GM23338 (cell line): Measurements from ENCODE around the gene SORT1. TPM values are rescaled to one million over a fixed set of nuclear protein-coding genes. Genes with fewer than 3 reads are reported as not detected.

Experiments used
- ATAC-seq: fragments of 200-7000 bp; cut with Tn5 transposase; 3 replicates; pipeline ENCODE4 v1.9.1; 2020
- DNase-seq: peaks from one replicate; pipeline ENCODE4 v3.0.0-alpha.2; 2015; ENCODE audit warnings: low spot score
- H2AFZ ChIP-seq: fragments of 200-600 bp; sonication (generic); 2 replicates; pipeline ENCODE4 v1.8.0; 2016; ENCODE audit warnings: antibody characterized with exemption, mild to moderate bottlenecking, moderate library complexity
- H3F3A ChIP-seq: fragments of 200-600 bp; sonication (generic); replicated peaks from 2 replicates; pipeline ENCODE4 v1.8.0; 2017; ENCODE audit warnings: antibody characterized with exemption, mixed run types, low read depth
- H3K27ac ChIP-seq: fragments of 200-600 bp; sonication (generic); 2 replicates; pipeline ENCODE4 v1.6.1; 2016; ENCODE audit warnings: low read depth
- H3K27me3 ChIP-seq: fragments of 200-600 bp; sonication (generic); 2 replicates; pipeline ENCODE4 v1.8.0; 2016; ENCODE audit warnings: mild to moderate bottlenecking, mixed run types, moderate library complexity; ENCODE audit not compliant: insufficient read depth
- H3K36me3 ChIP-seq: fragments of 200-600 bp; sonication (generic); 2 replicates; pipeline ENCODE4 v1.8.0; 2016; ENCODE audit warnings: mild to moderate bottlenecking; ENCODE audit not compliant: insufficient read depth
- H3K4me1 ChIP-seq: fragments of 200-600 bp; sonication (generic); 2 replicates; pipeline ENCODE4 v1.8.0; 2016; ENCODE audit warnings: mild to moderate bottlenecking, moderate library complexity; ENCODE audit not compliant: insufficient read depth
- H3K4me2 ChIP-seq: fragments of 200-600 bp; sonication (generic); 2 replicates; pipeline ENCODE4 v1.7.1; 2017; ENCODE audit warnings: mixed run types
- H3K4me3 ChIP-seq: fragments of 200-600 bp; sonication (generic); 2 replicates; pipeline ENCODE4 v1.6.1; 2016; ENCODE audit warnings: mixed run types
- H3K79me2 ChIP-seq: fragments of 200-600 bp; sonication (generic); replicated peaks from 2 replicates; pipeline ENCODE4 v1.8.0; 2017; ENCODE audit warnings: mild to moderate bottlenecking; ENCODE audit not compliant: insufficient read depth
- H3K9me2 ChIP-seq: fragments of 200-600 bp; sonication (generic); 2 replicates; pipeline ENCODE4 v1.8.0; 2017; ENCODE audit not compliant: insufficient read depth
- H4K20me1 ChIP-seq: fragments of 200-600 bp; sonication (generic); replicated peaks from 2 replicates; pipeline ENCODE4 v1.8.0; 2017; ENCODE audit warnings: mild to moderate bottlenecking; ENCODE audit not compliant: insufficient read depth
- H3K27ac Mint-ChIP-seq: 2 replicates; pipeline ENCODE4 v1.8.0; 2020; ENCODE audit warnings: inconsistent platforms, mild to moderate bottlenecking, moderate library complexity, mixed read lengths
- H3K27me3 Mint-ChIP-seq: 3 replicates; pipeline ENCODE4 v1.8.0; 2022; ENCODE audit warnings: low read depth, mild to moderate bottlenecking, moderate library complexity, mixed read lengths, inconsistent platforms; ENCODE audit not compliant: insufficient read depth, poor library complexity
- H3K36me3 Mint-ChIP-seq: 3 replicates; pipeline ENCODE4 v1.8.0; 2021; ENCODE audit warnings: low read depth, mild to moderate bottlenecking, inconsistent platforms, moderate library complexity, mixed read lengths
- H3K4me1 Mint-ChIP-seq: 3 replicates; pipeline ENCODE4 v1.8.0; 2020; ENCODE audit warnings: mild to moderate bottlenecking, inconsistent platforms, mixed read lengths
- H3K4me3 Mint-ChIP-seq: 3 replicates; pipeline ENCODE4 v1.8.0; 2021; ENCODE audit warnings: moderate library complexity, mild to moderate bottlenecking, inconsistent platforms, mixed read lengths
- H3K9me3 Mint-ChIP-seq: 3 replicates; pipeline ENCODE4 v1.8.0; 2020; ENCODE audit warnings: moderate library complexity, mild to moderate bottlenecking, inconsistent platforms, mixed read lengths
- CREB1 ChIP-seq: fragments of 250-450 bp; sonication (Bioruptor Pico); IDR thresholded peaks from 2 replicates; pipeline ENCODE4 v1.5.0; 2020; ENCODE audit warnings: low read depth, mild to moderate bottlenecking, moderate library complexity
- EZH2 ChIP-seq: fragments of 200-600 bp; sonication (generic); IDR thresholded peaks from one replicate; pipeline ENCODE4 v1.8.0; 2017; ENCODE audit warnings: antibody characterized with exemption, mild to moderate bottlenecking, low read depth; ENCODE audit not compliant: unreplicated experiment
- EZH2phosphoT487 ChIP-seq: fragments of 200-600 bp; sonication (generic); IDR thresholded peaks from one replicate; pipeline ENCODE4 v1.8.1; 2018; ENCODE audit warnings: antibody characterized with exemption; ENCODE audit not compliant: unreplicated experiment
- JUNB ChIP-seq: IDR thresholded peaks from one replicate; pipeline ENCODE4 v1.6.1; 2016; ENCODE audit warnings: antibody characterized with exemption; ENCODE audit not compliant: unreplicated experiment
- NANOG ChIP-seq: IDR thresholded peaks from 2 replicates; pipeline ENCODE4 v1.6.1; 2016; ENCODE audit warnings: antibody characterized with exemption, borderline replicate concordance
- POLR2AphosphoS5 ChIP-seq: IDR thresholded peaks from 2 replicates; pipeline ENCODE4 v1.6.1; 2016; ENCODE audit warnings: antibody characterized with exemption, low read depth
- STAT1 ChIP-seq: IDR thresholded peaks from one replicate; pipeline ENCODE4 v1.6.1; 2016; ENCODE audit warnings: antibody characterized with exemption; ENCODE audit not compliant: unreplicated experiment
- ZNF114 ChIP-seq: fragments of 250-450 bp; sonication (Bioruptor Pico); IDR thresholded peaks from 2 replicates; pipeline ENCODE4 v1.5.0; 2020; ENCODE audit warnings: mild to moderate bottlenecking, moderate library complexity
- ZNF331 ChIP-seq: fragments of 250-450 bp; sonication (Bioruptor Pico); IDR thresholded peaks from 2 replicates; pipeline ENCODE4 v1.5.0; 2020; ENCODE audit warnings: low read depth, mild to moderate bottlenecking, moderate library complexity
- polyA plus RNA-seq: library from polyadenylated mRNA; unstranded; fragments of >200 nt; fragmentation: Nextera tagmentation; extraction: Ambion mirVana; gene quantifications from 2 replicates; pipeline ENCODE4 v1.2.1, GENCODE V29; 2016
- total RNA-seq: library from RNA; depleted of rRNA; stranded (reverse); fragments of >200 nt; shearing (Covaris generic); gene quantifications from 2 replicates; pipeline ENCODE4 v1.2.3, GENCODE V29; 2014
- TF ChIP-seq, protein P1 (sequence below): fragments of 250-450 bp; sonication (Bioruptor Pico); IDR thresholded peaks from 2 replicates; pipeline ENCODE4 v1.5.0; 2020; ENCODE audit warnings: mild to moderate bottlenecking, moderate library complexity
- TF ChIP-seq, protein P2 (sequence below), 2 experiments: fragments of 200-600 bp in 1 of 2; sonication (generic) in 1 of 2; conservative IDR thresholded peaks; 2 replicates each; pipeline versions ENCODE4 v1.5.1 to v1.6.1; 2016 to 2017; ENCODE audit warnings: antibody characterized with exemption in 2 of 2, low read depth in 2 of 2, mild to moderate bottlenecking in 2 of 2, moderate library complexity in 1 of 2
- TF ChIP-seq, protein P3 (sequence below): IDR thresholded peaks from 2 replicates; pipeline ENCODE4 v1.6.1; 2016; ENCODE audit warnings: antibody characterized with exemption
- TF ChIP-seq, protein P4 (sequence below): IDR thresholded peaks from one replicate; pipeline ENCODE4 v1.6.1; 2018; ENCODE audit warnings: antibody characterized with exemption; ENCODE audit not compliant: unreplicated experiment

Gene SORT1
- total and polyA plus RNA-seq, 2 experiments from 2014 or later, result 10.9 to 55.4 TPM

DNA sequence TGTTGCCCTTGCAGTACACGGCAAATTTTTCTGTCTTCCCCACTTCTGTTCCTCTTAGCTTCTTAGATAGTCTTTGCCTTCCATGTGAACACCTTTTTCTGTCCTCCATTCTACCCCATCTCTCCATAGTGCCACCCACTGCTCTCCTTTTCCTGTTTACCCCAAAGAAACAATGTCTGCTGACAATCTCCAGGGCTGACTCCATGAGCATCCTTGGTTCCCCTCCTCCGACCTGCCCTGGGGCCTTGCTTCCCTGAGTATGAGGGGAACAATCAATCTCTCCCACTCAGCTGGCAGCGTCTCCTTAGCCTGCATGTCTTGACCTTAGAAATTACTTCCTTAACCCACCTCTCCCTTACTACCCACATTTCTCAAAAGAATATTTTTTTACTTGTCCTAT lies 78.6 kb downstream of the SORT1 start:
- Histone ChIP-seq H3K27me3 (no peaks in the 10 kb centered on the region), H4K20me1 (0 out of 2 replicates have a peak, but pooled peaks cover 5% of the 10 kb centered on the region), H3K4me1 (no peaks in the 10 kb centered on the region), H3K79me2 (no peaks in the 10 kb centered on the region), H3K4me3 (no peak overlapping the region), H3F3A (no peaks in the 10 kb centered on the region), H3K4me2 (no peak overlapping the region), H3K27ac (peak overlapping the region; percentile 47; the same call in 1 of the 2 replicates), H2AFZ (no peak overlapping the region), H3K36me3 (peaks cover 40% of the 10 kb centered on the region; the same call in 1 of the 2 replicates), H3K9me2 (no peaks in the 10 kb centered on the region)
- Mint-ChIP-seq H3K36me3 (peaks cover 59% of the 10 kb centered on the region), H3K4me1 (peaks cover 10% of the 10 kb centered on the region), H3K4me3 (no peak overlapping the region), H3K9me3 (no peaks in the 10 kb centered on the region), H3K27me3 (no peaks in the 10 kb centered on the region), H3K27ac (peak overlapping the region; percentile 36)
- DNase-seq (no peak), ATAC-seq (peak; percentile 42)
- TF ChIP-seq JUNB (no peak), POLR2AphosphoS5 (no peak), ZNF114 (no peak), CREB1 (no peak), STAT1 (no peak), EZH2 (no peak), NANOG (no peak), ZNF331 (CRISPR knock-in tag) (no peak), EZH2phosphoT487 (no peak)
- TF ChIP-seq, protein P1, sequence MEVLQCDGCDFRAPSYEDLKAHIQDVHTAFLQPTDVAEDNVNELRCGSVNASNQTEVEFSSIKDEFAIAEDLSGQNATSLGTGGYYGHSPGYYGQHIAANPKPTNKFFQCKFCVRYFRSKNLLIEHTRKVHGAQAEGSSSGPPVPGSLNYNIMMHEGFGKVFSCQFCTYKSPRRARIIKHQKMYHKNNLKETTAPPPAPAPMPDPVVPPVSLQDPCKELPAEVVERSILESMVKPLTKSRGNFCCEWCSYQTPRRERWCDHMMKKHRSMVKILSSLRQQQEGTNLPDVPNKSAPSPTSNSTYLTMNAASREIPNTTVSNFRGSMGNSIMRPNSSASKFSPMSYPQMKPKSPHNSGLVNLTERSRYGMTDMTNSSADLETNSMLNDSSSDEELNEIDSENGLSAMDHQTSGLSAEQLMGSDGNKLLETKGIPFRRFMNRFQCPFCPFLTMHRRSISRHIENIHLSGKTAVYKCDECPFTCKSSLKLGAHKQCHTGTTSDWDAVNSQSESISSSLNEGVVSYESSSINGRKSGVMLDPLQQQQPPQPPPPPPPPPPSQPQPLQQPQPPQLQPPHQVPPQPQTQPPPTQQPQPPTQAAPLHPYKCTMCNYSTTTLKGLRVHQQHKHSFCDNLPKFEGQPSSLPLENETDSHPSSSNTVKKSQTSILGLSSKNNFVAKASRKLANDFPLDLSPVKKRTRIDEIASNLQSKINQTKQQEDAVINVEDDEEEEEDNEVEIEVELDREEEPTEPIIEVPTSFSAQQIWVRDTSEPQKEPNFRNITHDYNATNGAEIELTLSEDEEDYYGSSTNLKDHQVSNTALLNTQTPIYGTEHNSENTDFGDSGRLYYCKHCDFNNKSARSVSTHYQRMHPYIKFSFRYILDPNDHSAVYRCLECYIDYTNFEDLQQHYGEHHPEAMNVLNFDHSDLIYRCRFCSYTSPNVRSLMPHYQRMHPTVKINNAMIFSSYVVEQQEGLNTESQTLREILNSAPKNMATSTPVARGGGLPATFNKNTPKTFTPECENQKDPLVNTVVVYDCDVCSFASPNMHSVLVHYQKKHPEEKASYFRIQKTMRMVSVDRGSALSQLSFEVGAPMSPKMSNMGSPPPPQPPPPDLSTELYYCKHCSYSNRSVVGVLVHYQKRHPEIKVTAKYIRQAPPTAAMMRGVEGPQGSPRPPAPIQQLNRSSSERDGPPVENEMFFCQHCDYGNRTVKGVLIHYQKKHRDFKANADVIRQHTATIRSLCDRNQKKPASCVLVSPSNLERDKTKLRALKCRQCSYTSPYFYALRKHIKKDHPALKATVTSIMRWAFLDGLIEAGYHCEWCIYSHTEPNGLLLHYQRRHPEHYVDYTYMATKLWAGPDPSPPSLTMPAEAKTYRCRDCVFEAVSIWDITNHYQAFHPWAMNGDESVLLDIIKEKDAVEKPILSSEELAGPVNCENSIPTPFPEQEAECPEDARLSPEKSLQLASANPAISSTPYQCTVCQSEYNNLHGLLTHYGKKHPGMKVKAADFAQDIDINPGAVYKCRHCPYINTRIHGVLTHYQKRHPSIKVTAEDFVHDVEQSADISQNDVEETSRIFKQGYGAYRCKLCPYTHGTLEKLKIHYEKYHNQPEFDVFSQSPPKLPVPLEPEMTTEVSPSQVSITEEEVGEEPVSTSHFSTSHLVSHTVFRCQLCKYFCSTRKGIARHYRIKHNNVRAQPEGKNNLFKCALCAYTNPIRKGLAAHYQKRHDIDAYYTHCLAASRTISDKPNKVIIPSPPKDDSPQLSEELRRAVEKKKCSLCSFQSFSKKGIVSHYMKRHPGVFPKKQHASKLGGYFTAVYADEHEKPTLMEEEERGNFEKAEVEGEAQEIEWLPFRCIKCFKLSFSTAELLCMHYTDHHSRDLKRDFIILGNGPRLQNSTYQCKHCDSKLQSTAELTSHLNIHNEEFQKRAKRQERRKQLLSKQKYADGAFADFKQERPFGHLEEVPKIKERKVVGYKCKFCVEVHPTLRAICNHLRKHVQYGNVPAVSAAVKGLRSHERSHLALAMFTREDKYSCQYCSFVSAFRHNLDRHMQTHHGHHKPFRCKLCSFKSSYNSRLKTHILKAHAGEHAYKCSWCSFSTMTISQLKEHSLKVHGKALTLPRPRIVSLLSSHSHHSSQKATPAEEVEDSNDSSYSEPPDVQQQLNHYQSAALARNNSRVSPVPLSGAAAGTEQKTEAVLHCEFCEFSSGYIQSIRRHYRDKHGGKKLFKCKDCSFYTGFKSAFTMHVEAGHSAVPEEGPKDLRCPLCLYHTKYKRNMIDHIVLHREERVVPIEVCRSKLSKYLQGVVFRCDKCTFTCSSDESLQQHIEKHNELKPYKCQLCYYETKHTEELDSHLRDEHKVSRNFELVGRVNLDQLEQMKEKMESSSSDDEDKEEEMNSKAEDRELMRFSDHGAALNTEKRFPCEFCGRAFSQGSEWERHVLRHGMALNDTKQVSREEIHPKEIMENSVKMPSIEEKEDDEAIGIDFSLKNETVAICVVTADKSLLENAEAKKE, result no peak
- TF ChIP-seq, protein P2, sequence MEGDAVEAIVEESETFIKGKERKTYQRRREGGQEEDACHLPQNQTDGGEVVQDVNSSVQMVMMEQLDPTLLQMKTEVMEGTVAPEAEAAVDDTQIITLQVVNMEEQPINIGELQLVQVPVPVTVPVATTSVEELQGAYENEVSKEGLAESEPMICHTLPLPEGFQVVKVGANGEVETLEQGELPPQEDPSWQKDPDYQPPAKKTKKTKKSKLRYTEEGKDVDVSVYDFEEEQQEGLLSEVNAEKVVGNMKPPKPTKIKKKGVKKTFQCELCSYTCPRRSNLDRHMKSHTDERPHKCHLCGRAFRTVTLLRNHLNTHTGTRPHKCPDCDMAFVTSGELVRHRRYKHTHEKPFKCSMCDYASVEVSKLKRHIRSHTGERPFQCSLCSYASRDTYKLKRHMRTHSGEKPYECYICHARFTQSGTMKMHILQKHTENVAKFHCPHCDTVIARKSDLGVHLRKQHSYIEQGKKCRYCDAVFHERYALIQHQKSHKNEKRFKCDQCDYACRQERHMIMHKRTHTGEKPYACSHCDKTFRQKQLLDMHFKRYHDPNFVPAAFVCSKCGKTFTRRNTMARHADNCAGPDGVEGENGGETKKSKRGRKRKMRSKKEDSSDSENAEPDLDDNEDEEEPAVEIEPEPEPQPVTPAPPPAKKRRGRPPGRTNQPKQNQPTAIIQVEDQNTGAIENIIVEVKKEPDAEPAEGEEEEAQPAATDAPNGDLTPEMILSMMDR (conservative IDR thresholded peaks at IDR 0.05; ENCODE audit: low read depth in 2 of 2), result no peak
- TF ChIP-seq, protein P3, sequence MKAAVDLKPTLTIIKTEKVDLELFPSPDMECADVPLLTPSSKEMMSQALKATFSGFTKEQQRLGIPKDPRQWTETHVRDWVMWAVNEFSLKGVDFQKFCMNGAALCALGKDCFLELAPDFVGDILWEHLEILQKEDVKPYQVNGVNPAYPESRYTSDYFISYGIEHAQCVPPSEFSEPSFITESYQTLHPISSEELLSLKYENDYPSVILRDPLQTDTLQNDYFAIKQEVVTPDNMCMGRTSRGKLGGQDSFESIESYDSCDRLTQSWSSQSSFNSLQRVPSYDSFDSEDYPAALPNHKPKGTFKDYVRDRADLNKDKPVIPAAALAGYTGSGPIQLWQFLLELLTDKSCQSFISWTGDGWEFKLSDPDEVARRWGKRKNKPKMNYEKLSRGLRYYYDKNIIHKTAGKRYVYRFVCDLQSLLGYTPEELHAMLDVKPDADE, result no peak
- TF ChIP-seq, protein P4, sequence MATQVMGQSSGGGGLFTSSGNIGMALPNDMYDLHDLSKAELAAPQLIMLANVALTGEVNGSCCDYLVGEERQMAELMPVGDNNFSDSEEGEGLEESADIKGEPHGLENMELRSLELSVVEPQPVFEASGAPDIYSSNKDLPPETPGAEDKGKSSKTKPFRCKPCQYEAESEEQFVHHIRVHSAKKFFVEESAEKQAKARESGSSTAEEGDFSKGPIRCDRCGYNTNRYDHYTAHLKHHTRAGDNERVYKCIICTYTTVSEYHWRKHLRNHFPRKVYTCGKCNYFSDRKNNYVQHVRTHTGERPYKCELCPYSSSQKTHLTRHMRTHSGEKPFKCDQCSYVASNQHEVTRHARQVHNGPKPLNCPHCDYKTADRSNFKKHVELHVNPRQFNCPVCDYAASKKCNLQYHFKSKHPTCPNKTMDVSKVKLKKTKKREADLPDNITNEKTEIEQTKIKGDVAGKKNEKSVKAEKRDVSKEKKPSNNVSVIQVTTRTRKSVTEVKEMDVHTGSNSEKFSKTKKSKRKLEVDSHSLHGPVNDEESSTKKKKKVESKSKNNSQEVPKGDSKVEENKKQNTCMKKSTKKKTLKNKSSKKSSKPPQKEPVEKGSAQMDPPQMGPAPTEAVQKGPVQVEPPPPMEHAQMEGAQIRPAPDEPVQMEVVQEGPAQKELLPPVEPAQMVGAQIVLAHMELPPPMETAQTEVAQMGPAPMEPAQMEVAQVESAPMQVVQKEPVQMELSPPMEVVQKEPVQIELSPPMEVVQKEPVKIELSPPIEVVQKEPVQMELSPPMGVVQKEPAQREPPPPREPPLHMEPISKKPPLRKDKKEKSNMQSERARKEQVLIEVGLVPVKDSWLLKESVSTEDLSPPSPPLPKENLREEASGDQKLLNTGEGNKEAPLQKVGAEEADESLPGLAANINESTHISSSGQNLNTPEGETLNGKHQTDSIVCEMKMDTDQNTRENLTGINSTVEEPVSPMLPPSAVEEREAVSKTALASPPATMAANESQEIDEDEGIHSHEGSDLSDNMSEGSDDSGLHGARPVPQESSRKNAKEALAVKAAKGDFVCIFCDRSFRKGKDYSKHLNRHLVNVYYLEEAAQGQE, result no peak
